ENCODE measurements around the gene SLAMF1. TPM values are rescaled to one million over a fixed set of nuclear protein-coding genes. Genes with fewer than 3 reads are reported as not detected.
"Not testable (repeated sequence)": the region's sequence is repeated elsewhere in the genome, so short reads cannot be mapped to it uniquely, and the experiment has no call there.

The SLAMF1 gene
- total RNA-seq, 1 donor from 2014 or later: not detected

DNA sequence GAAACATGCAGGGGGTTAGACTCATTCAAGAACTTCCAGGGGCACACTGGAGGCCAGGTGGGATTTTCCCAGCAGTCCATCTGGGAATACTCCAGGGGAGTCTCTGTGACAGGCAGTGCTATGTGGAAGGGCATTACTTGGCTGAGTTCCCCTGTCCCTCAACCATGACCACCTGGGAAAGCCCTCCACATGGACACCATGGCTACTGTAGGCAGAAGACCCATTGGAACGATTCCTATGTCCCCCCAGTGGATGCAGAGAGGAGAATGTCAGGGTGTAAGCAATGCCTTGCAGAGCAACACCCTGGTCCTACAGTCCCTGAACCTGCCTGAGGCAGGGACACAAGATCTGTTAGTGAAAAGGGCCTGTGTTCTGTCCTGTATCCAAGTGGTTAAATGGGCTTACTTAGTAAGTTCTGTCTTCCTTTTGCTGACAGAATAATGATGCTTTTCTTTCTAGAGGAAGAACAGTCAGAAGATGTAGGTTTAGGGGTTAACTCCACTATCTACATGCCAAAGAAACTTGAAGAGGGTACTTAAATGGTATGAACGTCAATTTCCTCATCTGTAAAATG, 13.4 kb downstream of the SLAMF1 start:
- Mint-ChIP-seq H3K27me3 (ENCODE audit: low read depth) (no peaks in the 10 kb centered on the region), H3K27ac (ENCODE audit: unreplicated experiment) (no peak overlapping the region), H3K36me3 (ENCODE audit: low read depth) (no peaks in the 10 kb centered on the region), H3K9me3 (no peaks in the 10 kb centered on the region), H3K4me1 (peaks cover 24% of the 10 kb centered on the region), H3K4me3 (no peak overlapping the region)
- TF ChIP-seq, protein P1, sequence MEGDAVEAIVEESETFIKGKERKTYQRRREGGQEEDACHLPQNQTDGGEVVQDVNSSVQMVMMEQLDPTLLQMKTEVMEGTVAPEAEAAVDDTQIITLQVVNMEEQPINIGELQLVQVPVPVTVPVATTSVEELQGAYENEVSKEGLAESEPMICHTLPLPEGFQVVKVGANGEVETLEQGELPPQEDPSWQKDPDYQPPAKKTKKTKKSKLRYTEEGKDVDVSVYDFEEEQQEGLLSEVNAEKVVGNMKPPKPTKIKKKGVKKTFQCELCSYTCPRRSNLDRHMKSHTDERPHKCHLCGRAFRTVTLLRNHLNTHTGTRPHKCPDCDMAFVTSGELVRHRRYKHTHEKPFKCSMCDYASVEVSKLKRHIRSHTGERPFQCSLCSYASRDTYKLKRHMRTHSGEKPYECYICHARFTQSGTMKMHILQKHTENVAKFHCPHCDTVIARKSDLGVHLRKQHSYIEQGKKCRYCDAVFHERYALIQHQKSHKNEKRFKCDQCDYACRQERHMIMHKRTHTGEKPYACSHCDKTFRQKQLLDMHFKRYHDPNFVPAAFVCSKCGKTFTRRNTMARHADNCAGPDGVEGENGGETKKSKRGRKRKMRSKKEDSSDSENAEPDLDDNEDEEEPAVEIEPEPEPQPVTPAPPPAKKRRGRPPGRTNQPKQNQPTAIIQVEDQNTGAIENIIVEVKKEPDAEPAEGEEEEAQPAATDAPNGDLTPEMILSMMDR (conservative IDR thresholded peaks at IDR 0.05): no peak
- no peak for DNase-seq (ENCODE audit: low read depth, low spot score)

DNA sequence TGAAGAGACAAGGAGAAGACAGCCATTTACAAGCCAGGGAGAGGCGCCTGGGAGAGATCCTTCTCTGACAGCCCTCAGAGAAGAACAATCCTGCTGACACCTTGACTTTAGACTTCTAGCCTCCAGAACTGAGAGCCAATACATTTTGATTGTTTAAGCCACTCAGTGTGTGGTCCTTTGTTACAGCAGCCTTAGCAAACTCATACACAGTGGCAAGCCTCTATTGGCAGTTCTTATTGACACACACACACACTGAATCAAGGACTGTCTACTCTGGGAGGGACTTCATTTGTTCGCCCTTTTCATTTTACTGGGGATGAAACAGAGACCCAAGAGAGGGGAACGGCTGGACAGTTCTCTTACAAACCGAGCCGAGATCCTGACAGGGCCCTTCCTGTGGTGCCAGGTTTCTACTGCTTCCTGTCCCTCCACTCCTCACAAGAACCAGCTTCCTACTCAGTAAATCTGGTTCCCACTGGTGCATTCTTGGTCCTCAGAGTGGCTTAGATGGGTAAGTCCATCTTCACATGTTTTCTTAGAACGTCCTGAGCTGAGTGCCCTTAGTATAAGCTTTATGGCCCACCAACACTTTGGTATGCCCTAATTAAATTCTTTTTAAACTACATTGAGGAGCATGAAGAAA, 14.7 kb downstream of the SLAMF1 start:
- TF ChIP-seq, protein P1 (conservative IDR thresholded peaks at IDR 0.05): no peak
- Mint-ChIP-seq H3K27ac (ENCODE audit: unreplicated experiment) (no peak overlapping the region), H3K4me1 (peaks cover 24% of the 10 kb centered on the region), H3K27me3 (ENCODE audit: low read depth) (no peaks in the 10 kb centered on the region), H3K36me3 (ENCODE audit: low read depth) (no peaks in the 10 kb centered on the region), H3K4me3 (no peak overlapping the region), H3K9me3 (no peaks in the 10 kb centered on the region)
- no peak for DNase-seq (ENCODE audit: low read depth, low spot score)

DNA sequence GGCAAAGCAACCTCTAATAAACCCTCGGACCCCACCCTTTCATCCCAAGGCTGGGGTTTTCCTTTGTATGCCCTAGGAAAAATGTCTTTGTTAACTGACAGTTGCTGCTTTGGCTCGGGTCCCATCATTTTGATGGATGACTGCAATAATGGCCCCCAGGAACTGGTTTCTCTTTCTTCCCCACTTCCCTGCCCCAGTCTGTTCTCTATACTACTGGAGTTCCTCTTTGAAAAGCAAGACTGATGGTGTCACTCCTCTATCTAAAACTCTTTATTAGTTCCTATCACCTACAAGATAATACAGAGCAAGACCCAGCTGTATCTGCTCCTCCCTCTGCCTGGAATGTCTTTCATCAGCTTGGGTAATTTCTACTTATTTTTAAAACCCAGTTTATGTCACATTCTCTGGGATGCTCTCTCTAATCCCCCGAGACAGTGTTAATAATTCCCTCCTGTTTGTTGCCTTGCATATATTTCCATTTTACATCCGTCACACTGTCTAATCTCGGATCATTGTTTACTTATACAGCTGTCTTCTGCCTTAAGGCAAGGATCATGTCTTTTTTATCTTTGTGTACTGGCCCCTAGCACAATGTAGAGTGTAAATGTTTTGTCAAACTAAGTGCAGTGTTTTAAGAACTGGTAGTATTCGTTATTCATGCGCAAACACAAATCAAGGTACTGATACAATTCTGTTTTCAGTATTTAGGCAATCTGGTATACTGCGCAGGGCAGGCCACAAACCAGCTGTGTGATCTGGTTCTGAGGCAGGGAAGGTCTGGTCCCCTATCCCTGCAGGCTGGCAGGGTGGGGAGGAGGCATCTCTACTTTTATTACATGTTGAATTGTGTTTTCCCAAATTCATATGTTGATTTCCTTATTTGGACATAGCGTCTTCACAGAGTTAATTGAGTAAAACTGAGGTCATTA, 16.1 kb downstream of the SLAMF1 start:
- H3K27me3 Mint-ChIP-seq (ENCODE audit: low read depth): no peaks in the 10 kb centered on the region
- no peak overlapping the region for H3K4me3 Mint-ChIP-seq

DNA sequence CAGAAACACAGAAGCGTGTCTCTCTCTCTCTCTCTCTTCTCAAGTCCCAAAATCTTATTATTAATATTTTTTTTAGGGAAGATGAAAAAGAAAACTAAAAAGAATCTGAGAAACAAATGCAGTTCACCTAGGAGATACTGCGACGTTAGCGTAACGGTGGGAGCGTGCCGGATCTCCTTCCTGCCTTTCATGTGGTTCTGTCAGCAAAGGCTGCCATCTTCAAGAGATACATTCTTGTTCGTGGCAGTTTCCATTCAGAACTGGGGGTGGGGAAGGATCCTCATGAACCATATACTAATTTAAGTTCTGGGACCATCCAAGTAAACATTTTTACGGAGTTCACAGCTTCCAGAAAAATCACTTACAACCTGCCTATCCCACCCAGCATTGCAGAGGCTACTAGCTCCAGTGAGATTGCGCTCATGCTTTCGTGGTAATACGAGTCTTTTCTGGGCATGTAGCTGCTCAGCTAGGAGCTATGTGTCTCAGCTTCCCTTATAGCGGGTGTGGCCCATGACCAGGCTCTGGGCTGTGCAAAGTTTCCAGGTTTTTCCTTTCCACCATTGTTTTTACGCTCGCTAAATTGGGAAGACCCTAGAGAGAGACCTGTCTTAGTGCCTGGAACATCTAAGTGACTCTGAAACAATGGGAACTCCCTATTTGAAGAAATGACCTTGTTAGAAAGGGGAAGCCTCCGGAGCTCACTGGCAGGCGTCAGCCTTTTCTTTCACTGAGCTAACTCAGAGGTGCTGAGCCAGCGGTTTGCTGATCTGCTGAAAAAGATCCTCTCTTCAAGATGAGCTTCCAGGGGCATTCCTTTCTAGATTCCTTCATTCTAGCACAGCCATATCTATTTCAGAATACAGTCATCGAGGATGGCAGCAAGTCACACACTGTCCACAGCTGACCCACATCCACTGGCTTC, 17.3 kb downstream of the SLAMF1 start:
- no peak overlapping the region for H3K4me3 Mint-ChIP-seq
- peaks cover 25% of the 10 kb centered on the region for H3K4me1 Mint-ChIP-seq
- no peak for DNase-seq (ENCODE audit: low read depth, low spot score)
- no peaks in the 10 kb centered on the region for H3K36me3 Mint-ChIP-seq (ENCODE audit: low read depth)
- TF ChIP-seq, protein P1 (conservative IDR thresholded peaks at IDR 0.05): no peak
- no peak overlapping the region for H3K27ac Mint-ChIP-seq (ENCODE audit: unreplicated experiment)
- no peaks in the 10 kb centered on the region for H3K27me3 Mint-ChIP-seq (ENCODE audit: low read depth)
- no peaks in the 10 kb centered on the region for H3K9me3 Mint-ChIP-seq

More for the DNA sequence above, 16.1 kb downstream of the SLAMF1 start:
- TF ChIP-seq, protein P1 (conservative IDR thresholded peaks at IDR 0.05): no peak
- H3K9me3 Mint-ChIP-seq: no peaks in the 10 kb centered on the region
- no peak for DNase-seq (ENCODE audit: low read depth, low spot score)
- no peaks in the 10 kb centered on the region for H3K36me3 Mint-ChIP-seq (ENCODE audit: low read depth)
- H3K27ac Mint-ChIP-seq (ENCODE audit: unreplicated experiment): no peak overlapping the region
- H3K4me1 Mint-ChIP-seq: peaks cover 24% of the 10 kb centered on the region

DNA sequence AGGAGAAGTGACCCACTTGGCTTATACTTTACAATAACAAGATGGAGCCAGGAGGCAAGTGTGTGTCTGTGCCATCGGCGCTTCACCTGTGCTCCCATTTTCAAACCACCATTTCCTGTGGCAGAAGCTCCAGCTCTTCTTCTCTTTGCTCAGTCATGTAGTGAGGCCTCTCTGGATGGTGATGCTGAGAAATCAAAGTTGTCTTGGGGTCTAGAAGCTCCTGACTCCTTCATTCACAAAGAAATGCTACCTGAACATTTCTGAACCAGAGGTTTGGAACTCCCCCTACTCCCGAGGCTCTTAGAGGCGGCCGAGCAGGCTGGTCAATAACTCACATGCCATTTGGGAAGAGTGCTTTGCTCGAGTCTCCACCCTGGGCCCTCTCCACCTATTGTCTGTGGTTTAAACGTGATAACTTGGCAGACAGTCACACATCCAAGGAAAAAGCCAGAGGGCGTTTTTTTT, 18.0 kb downstream of the SLAMF1 start:
- no peaks in the 10 kb centered on the region for H3K36me3 Mint-ChIP-seq (ENCODE audit: low read depth)
- no peak for DNase-seq (ENCODE audit: low read depth, low spot score)
- no peaks in the 10 kb centered on the region for H3K27me3 Mint-ChIP-seq (ENCODE audit: low read depth)
- no peak overlapping the region for H3K27ac Mint-ChIP-seq (ENCODE audit: unreplicated experiment)
- TF ChIP-seq, protein P1 (conservative IDR thresholded peaks at IDR 0.05): no peak
- peaks cover 29% of the 10 kb centered on the region for H3K4me1 Mint-ChIP-seq
- no peak overlapping the region for H3K4me3 Mint-ChIP-seq
- no peaks in the 10 kb centered on the region for H3K9me3 Mint-ChIP-seq

DNA sequence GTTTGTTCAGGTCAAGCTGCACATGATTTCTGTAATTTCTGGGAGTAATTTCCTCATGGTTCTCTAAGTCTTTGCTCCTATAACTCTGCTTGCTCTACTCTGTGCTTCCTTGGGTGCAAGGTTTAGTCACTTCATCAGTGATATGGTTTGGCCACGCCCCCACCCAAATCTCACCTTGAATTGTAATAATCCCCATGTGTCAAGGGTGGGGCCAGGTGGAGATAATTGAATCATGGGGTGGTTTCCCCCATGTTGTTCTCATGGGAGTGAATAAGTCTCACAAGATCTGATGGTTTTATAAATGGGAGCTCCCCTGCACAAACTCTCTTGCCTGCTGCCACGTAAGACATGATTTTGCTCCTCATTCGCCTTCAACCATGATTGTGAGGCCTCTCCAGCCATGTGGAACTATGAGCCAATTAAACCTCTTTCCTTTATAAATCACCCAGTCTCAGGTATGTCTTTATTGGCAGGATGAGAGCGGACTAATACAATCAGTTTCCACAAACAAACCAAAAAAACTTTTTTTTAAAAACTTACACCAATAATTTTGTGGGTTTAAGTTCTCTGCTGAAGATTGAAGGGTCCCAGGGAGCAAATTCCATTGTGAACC, 19.1 kb downstream of the SLAMF1 start:
- not testable (repeated sequence) for H3K4me3 Mint-ChIP-seq; H3K9me3 Mint-ChIP-seq; DNase-seq (ENCODE audit: low read depth, low spot score); H3K36me3 Mint-ChIP-seq (ENCODE audit: low read depth); H3K27me3 Mint-ChIP-seq (ENCODE audit: low read depth); H3K27ac Mint-ChIP-seq (ENCODE audit: unreplicated experiment)
- H3K4me1 Mint-ChIP-seq: peaks cover 25% of the 10 kb centered on the region

All from neural crest cell (in vitro differentiated cells).